NCI-H1417 treated with DMSO at 0.1 percent for 48 hours (cell line): Measurements from ENCODE around the gene MLX.
"Not testable (repeated sequence)": the region's sequence is repeated elsewhere in the genome, so short reads cannot be mapped to it uniquely, and the experiment has no call there.

ENCODE experiments used
- DNase-seq: peaks from one replicate; lab custom pipeline; 2025; lab: John Stamatoyannopoulos, UW

The MLX gene

GRCh38 chr17:42555122-42555622, 11.7 kb upstream of the MLX start:
- DNase-seq, result no peak

DNA sequence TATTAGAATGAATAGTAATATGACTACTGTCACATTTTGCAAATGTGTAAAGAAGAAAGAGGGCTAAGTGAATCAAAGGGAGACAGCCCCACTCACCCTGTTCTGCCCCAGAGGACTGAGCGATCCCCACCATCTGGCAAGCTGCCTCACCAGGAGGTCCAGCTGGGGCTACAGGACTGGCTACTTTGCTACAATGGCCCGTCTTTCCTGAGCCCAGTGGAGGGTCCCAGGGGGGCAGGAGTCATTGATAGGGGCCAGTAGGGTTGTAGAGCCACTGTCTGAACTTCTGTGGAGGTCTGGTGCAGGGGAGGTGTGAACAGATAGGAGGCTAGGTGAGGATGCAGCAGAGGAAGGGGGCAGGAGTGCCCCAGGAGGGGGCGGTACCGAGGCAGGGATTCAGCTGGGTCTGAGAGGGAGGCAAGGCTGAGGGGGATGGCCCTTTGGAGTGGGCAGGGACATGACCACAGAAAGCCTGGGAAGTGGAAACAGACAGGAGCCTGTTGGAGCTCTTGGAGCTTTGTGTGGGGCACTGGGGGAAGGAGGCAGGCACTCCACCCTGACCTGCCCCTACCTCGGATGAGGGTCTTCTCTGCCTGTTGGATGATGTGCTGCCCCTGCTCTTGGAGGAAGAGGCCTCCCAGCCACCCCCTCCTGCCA, 10.8 kb upstream of the MLX start:
- DNase-seq, result not testable (repeated sequence)

GRCh38 chr17:42559075-42559474, 7.8 kb upstream of the MLX start:
- DNase-seq, result no peak

GRCh38 chr17:42560246-42560645, 6.7 kb upstream of the MLX start:
- no peak for DNase-seq

DNA sequence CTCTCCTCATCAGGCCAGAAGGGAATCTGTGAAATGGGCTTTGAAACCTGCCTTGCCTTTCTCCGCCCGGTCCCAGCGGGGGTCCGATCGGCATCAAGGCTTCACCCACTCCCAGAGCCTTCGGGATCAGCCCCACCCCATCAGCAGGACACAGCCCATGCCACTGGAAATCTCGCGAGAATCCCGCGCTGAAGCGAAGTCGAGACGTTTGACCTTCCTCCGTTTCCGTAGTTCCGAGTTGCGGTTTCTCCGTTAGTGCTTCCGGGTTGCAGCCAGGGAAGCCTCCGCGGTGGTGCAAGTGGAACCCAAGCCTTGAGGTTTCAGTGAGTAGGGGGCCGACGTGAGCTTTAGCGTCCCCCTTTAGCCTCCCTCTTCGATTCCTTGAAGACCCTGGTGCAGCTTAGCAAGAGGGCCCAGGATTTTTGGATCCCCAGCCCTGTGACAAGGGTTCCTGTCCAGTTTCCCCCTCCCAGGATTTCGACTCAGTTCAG, 5.0 kb upstream of the MLX start, which contains the start of gene COASY:
COASY (plus strand) TSS at position 252 of the 491 bp plus-strand sequence. CDS start 475 bp downstream, outside the sequence.
- DNase-seq, result peak; percentile 84

DNA sequence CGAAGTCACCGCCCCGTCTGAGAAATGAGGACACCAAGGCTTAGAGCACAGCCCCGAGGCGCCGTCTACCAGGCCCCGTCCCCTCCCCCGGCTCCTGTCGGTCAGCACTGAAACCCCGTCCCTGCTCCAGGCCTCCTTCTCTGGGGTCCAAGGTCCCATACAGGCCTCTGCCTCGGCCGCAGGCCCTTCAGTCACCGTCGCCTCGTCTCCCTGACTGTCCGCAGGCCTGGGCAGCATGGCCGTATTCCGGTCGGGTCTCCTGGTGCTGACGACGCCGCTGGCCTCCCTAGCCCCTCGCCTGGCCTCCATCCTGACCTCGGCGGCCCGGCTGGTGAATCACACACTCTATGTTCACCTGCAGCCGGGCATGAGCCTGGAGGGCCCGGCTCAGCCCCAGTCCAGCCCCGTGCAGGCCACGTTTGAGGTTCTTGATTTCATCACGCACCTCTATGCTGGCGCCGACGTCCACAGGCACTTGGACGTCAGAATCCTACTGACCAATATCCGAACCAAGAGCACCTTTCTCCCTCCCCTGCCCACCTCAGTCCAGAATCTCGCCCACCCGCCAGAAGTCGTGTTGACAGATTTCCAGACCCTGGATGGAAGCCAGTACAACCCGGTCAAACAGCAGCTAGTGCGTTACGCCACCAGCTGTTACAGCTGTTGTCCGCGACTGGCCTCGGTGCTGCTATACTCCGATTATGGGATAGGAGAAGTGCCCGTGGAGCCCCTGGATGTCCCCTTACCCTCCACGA, 4.3 kb upstream of the MLX start:
- DNase-seq, result no peak

DNA sequence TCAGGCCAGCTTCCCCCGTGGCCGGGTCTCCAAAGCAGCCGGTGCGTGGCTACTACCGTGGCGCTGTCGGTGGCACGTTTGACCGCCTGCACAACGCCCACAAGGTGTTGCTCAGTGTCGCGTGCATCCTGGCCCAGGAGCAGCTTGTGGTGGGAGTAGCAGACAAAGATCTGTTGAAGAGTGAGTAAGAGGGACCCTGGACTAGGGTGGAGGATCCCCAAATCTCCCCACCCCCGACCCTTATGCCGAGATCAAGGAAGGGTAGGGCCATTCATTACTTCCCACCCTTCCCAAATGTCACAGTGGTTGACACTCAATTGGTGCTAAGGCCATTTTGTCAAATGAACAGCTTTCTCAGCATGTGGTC, 3.8 kb upstream of the MLX start:
- DNase-seq, result no peak

DNA sequence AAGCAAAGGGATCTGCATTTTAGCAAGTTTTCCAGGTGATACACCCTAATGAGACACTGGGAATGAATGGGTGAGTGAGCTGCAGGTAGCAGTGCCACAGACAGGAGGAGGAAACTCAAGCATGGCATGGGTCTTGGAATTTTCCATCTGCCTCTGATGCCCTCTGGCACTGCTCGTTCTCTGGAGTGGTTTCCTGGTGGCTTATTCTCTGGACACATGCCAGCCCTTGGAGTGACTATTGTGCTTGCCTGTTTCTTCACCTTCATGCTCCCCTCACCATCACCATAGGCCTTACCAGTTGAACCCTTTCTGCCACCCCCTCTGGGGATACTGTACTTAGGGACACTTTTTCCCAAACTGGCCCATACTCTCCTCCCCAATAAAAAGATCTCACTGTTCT, 3.4 kb upstream of the MLX start:
- no peak for DNase-seq

GRCh38 chr17:42563950-42564349, 3.0 kb upstream of the MLX start:
- DNase-seq, result no peak

DNA sequence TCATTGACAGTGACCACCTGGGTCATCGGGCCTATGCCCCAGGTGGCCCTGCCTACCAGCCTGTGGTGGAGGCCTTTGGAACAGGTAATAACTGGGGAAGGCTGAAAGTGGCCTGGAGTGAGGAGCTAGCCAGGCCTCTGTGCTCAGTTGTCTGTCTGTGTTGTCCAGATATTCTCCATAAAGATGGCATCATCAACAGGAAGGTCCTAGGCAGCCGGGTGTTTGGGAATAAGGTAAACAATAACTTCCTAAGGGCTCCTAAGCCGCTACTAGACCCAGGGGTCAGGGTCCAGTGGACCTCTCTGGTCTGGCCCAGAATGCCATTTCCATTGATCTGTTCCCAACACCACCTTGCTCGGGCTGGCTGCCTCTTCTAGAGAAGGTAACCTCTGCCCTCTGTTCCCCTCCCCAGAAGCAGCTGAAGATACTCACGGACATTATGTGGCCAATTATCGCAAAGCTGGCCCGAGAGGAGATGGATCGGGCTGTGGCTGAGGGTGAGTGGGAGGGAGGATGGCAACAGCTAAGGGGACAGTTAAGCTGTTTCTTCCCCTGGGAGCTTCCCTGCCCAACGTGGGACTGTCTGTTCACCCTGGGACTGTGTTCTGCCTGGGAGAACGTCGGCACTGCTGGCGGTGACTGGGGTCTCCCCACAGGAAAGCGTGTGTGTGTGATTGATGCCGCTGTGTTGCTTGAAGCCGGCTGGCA, 1.9 kb upstream of the MLX start:
- no peak for DNase-seq

DNA sequence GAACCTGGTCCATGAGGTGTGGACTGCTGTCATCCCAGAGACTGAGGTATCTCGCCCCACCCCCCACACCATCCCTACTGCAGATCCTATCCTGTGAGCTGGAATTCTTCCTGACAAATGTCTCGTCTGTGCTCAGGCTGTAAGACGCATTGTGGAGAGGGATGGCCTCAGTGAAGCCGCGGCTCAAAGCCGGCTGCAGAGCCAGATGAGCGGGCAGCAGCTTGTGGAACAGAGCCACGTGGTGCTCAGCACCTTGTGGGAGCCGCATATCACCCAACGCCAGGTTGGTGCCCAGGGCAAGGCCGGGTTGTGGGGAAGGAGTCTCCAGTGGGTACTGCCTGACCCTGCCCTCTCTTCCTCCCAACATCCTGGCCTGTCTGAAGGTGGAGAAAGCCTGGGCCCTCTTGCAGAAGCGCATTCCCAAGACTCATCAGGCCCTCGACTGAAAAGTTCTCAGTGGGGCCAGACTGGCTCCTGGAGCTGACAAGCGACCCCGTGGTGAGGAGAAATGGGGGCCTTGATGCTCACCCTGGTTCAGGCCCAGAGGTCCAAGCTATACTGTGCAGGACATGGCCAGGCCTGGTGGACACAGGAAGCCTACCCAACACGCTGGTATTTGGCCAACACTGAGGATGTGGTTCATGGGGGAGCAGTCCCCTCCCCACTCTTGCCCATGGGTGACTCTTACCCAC, 1.2 kb upstream of the MLX start:
- no peak for DNase-seq

- no peak for DNase-seq
Observed at GRCh38 chr17:42566215-42566882, 551 bp upstream of the MLX start.

DNA sequence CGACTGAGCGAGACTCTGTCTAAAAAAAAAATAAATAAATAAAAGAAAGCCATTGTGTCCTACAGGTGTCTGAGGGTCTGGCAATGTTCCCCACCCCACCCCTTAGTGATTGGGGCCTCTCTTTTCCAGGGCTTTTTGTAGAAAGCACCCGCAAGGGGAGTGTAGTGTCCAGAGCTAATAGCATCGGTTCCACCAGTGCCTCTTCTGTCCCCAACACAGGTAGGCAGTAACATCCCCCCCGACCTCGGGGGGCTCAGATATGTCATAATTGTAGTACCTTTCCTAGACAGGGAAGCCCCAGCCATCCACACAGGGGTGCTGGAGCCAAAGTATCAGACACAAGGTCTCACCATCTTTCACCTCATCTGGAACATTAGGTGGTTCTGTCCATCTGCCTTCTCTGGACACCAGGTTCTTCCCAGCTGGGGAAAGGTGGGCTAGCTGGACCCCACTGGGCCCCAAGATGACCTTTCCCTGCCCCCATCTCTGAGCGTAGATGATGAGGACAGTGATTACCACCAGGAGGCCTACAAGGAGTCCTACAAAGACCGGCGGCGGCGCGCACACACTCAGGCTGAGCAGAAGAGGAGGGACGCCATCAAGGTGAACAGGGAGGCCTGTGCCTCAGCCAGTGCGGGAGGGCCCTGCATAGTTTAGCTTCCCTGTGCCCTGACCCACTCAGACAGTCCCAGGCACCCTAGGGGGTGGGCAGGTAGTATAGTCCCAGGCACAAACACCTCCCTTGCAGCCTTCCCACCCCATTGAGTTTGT, 1.6 kb downstream of the MLX start:
- no peak for DNase-seq

DNA sequence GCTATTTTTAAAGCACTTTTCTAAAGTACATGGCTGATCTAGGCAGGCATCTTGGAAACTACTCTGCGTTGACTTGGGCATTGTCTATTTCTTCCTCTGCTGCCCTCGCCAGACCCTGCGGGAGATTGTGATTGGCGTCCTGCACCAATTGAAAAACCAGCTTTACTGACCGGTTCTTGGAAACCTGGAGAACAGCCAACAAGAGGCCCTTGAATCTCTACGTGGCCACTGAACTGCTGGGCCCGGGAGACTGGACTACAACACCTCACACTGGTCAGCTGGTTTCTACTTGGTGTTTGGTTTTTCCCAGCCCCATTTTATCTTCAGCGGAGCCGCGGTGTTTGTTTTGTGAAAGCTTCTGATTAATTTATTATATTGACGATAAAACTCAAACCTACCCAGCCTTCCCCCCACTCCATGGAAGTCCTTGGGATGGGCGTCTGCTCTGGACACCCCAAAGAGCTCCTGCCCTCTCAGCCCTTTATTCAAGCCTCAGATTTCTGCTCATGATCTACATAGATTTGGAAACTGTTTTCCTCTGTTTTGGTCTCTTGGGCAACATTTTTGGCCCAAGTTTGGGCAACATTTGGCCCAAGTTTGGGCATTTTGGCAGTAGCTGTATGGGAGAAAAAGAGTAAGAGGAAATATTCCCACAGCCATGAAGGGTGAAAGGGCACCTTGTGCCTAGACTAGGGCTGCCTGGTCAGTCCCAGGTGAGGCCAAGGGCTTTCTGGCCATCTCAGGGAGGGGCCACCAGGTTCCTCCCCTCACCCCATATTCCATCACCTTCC, 4.7 kb downstream of the MLX start:
- no peak for DNase-seq

DNA sequence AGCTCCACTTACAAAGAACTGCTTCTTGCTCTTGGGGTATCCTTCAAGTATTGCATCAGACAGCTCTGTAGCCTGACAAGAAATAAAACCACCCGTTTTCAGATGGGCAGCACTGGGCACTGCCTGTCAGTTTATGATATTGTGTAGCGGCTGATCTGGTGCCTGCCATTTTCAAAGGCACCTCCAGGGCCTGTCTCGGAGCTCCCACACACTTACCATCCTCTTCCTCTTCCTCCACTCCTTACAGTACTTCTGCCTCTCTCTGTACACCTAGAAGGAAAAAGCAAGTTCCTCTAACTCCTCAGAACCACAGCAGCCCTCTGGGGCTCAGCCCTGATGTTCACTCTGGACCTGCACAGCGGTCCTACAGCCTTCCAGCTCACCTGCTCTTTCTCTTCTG, 6.2 kb downstream of the MLX start:
- no peak for DNase-seq

GRCh38 chr17:42574463-42574862, 7.6 kb downstream of the MLX start:
- DNase-seq, result no peak

GRCh38 chr17:42577140-42577531, 10.2 kb downstream of the MLX start:
- DNase-seq, result no peak

- peak; percentile 73 for DNase-seq
Observed at GRCh38 chr17:42577532-42578281, 10.8 kb downstream of the MLX start, which contains the start of gene PSMC3IP. Gene PSMC3IP (minus strand): TSS chr17:42577729. CDS start chr17:42577686, 43 bp downstream.

DNA sequence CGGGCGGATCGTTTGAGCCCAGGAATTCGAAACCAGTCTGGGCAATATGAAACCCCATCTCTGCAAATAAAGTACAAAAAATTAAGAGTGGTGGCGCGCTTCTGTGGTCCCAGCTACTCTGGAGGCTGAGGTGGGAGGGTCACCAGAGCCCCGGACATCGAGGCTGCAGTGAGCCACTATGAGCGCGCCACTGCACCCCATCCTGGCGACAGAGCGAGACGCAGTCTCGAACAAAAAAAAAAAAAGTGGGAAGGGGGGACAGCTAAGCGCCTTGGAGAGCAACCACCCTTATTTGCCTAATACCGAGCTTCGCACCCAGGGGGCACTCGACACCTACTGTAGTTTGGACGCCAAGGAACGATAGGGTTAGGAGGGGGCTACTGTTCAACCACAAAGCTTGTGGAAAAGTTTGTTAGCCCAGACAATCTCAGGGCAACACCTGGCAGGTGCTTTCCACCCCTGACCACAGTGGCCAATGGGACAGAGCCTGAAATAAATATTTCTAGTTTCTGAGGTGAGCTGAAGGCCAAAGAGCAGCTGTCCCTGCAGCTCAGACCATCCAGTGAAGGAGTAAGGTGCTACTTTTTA, 11.5 kb downstream of the MLX start:
- peak; percentile 56 for DNase-seq
